ENCODE results near the gene STXBP4. TPM values are rescaled to one million over a fixed set of nuclear protein-coding genes. Genes with fewer than 3 reads are reported as not detected.

The STXBP4 gene
- total RNA-seq, 1 experiment from 2014 or later: 12.0 TPM

GRCh38 chr17:55163408-55163807 lies 194.8 kb downstream of the STXBP4 start:
- no peak for DNase-seq (ENCODE audit: low spot score)
- CTCF ChIA-PET: no interaction called here
- no peak for ATAC-seq
- H3K4me3 Mint-ChIP-seq: no peak overlapping the region
- POLR2A ChIA-PET: no interaction called here
- no peak for TF ChIP-seq HMGA2 (CRISPR knock-in tag; IDR thresholded peaks at IDR 0.05)
- no peak for TF ChIP-seq CBFB (CRISPR knock-in tag; IDR thresholded peaks at IDR 0.05; ENCODE audit: low read depth)
- no peak for TF ChIP-seq GRHL2 (CRISPR knock-in tag; IDR thresholded peaks at IDR 0.05; ENCODE audit: insufficient replicate concordance, severe bottlenecking)
- TF ChIP-seq, protein P1, sequence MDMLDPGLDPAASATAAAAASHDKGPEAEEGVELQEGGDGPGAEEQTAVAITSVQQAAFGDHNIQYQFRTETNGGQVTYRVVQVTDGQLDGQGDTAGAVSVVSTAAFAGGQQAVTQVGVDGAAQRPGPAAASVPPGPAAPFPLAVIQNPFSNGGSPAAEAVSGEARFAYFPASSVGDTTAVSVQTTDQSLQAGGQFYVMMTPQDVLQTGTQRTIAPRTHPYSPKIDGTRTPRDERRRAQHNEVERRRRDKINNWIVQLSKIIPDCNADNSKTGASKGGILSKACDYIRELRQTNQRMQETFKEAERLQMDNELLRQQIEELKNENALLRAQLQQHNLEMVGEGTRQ (CRISPR knock-in tag; IDR thresholded peaks at IDR 0.05): no peak
- TF ChIP-seq IRF2 (CRISPR knock-in tag; IDR thresholded peaks at IDR 0.05; ENCODE audit: borderline replicate concordance, low read depth): no peak
- no peak for TF ChIP-seq ZNF416 (CRISPR knock-in tag; IDR thresholded peaks at IDR 0.05)
- TF ChIP-seq ZNF671 (CRISPR knock-in tag; IDR thresholded peaks at IDR 0.05): no peak
- TF ChIP-seq GTF2I (CRISPR knock-in tag; conservative IDR thresholded peaks at IDR 0.05): no peak
- no peak for TF ChIP-seq GABPB1 (CRISPR knock-in tag; IDR thresholded peaks at IDR 0.05)
- TF ChIP-seq, protein P2, sequence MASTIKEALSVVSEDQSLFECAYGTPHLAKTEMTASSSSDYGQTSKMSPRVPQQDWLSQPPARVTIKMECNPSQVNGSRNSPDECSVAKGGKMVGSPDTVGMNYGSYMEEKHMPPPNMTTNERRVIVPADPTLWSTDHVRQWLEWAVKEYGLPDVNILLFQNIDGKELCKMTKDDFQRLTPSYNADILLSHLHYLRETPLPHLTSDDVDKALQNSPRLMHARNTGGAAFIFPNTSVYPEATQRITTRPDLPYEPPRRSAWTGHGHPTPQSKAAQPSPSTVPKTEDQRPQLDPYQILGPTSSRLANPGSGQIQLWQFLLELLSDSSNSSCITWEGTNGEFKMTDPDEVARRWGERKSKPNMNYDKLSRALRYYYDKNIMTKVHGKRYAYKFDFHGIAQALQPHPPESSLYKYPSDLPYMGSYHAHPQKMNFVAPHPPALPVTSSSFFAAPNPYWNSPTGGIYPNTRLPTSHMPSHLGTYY (CRISPR knock-in tag; IDR thresholded peaks at IDR 0.05): no peak
- TF ChIP-seq SMAD3 (CRISPR knock-in tag; IDR thresholded peaks at IDR 0.05; ENCODE audit: borderline replicate concordance): no peak
- no peak for TF ChIP-seq MYBL2 (CRISPR knock-in tag; IDR thresholded peaks at IDR 0.05)
- no peak for TF ChIP-seq SP1 (CRISPR knock-in tag; conservative IDR thresholded peaks at IDR 0.05)
- TF ChIP-seq, protein P3, sequence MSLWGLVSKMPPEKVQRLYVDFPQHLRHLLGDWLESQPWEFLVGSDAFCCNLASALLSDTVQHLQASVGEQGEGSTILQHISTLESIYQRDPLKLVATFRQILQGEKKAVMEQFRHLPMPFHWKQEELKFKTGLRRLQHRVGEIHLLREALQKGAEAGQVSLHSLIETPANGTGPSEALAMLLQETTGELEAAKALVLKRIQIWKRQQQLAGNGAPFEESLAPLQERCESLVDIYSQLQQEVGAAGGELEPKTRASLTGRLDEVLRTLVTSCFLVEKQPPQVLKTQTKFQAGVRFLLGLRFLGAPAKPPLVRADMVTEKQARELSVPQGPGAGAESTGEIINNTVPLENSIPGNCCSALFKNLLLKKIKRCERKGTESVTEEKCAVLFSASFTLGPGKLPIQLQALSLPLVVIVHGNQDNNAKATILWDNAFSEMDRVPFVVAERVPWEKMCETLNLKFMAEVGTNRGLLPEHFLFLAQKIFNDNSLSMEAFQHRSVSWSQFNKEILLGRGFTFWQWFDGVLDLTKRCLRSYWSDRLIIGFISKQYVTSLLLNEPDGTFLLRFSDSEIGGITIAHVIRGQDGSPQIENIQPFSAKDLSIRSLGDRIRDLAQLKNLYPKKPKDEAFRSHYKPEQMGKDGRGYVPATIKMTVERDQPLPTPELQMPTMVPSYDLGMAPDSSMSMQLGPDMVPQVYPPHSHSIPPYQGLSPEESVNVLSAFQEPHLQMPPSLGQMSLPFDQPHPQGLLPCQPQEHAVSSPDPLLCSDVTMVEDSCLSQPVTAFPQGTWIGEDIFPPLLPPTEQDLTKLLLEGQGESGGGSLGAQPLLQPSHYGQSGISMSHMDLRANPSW (CRISPR knock-in tag; conservative IDR thresholded peaks at IDR 0.05; ENCODE audit: low read depth): no peak
- no peak for TF ChIP-seq TEAD4 (CRISPR knock-in tag; IDR thresholded peaks at IDR 0.05)
- no peak for TF ChIP-seq TCF7 (CRISPR knock-in tag; IDR thresholded peaks at IDR 0.05; ENCODE audit: low read depth)
- TF ChIP-seq E2F1 (CRISPR knock-in tag; IDR thresholded peaks at IDR 0.05): no peak
- no peak for TF ChIP-seq ZNF232 (CRISPR knock-in tag; IDR thresholded peaks at IDR 0.05)
- TF ChIP-seq NR1H2 (CRISPR knock-in tag; IDR thresholded peaks at IDR 0.05): no peak
- 0 out of 2 replicates have a peak, but pooled peaks cover 3% of the 10 kb centered on the region for H3K4me1 Mint-ChIP-seq
- no peaks in the 10 kb centered on the region for H3K36me3 Mint-ChIP-seq
- H3K27me3 Mint-ChIP-seq (ENCODE audit: low read depth): no peaks in the 10 kb centered on the region
- no peak overlapping the region for H3K27ac Mint-ChIP-seq
- H3K9me3 Mint-ChIP-seq: no peaks in the 10 kb centered on the region

DNA sequence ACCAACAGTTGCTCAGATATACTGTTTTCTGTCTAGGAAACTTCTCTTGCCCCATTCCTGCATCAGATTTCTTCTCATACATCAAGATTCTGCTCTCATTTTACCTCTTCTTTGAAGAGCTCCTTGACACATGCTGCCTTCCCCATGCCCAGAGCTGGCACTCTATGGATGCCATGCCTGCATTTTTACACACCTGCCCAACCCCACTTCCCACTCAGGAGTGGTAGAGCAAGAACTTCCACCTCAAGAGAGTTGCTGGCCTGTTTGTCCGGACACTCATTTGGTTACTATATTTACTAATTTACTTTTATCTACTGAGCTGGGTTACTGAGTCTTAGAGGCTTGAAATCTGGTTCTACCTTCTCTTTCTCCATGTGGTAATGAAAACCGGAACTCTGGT lies 197.9 kb downstream of the STXBP4 start:
- DNase-seq (ENCODE audit: low spot score) (no peak), ATAC-seq (no peak)
- ChIA-PET CTCF (interaction anchor here (1.0 kb wide), 1 partner anchor 191 kb away, joined by 3 read pairs; no protein-coding TSS in a partner anchor), POLR2A (no interaction called here)
- Mint-ChIP-seq H3K4me3 (no peak overlapping the region), H3K4me1 (0 out of 2 replicates have a peak, but pooled peaks cover 3% of the 10 kb centered on the region), H3K9me3 (no peaks in the 10 kb centered on the region), H3K36me3 (no peaks in the 10 kb centered on the region), H3K27ac (no peak overlapping the region), H3K27me3 (ENCODE audit: low read depth) (no peaks in the 10 kb centered on the region)
- TF ChIP-seq GTF2I (CRISPR knock-in tag; conservative IDR thresholded peaks at IDR 0.05) (no peak), MYBL2 (CRISPR knock-in tag; IDR thresholded peaks at IDR 0.05) (no peak), SOX15 (CRISPR knock-in tag; IDR thresholded peaks at IDR 0.05) (no peak), PRRX2 (CRISPR knock-in tag; IDR thresholded peaks at IDR 0.05) (no peak), NR3C1 (CRISPR knock-in tag; conservative IDR thresholded peaks at IDR 0.05; ENCODE audit: low read depth) (no peak), IRF1 (CRISPR knock-in tag; IDR thresholded peaks at IDR 0.05) (no peak), EMX1 (CRISPR knock-in tag; IDR thresholded peaks at IDR 0.05) (no peak), CREM (CRISPR knock-in tag; IDR thresholded peaks at IDR 0.05) (no peak), TEAD4 (CRISPR knock-in tag; IDR thresholded peaks at IDR 0.05) (no peak), FOXP4 (CRISPR knock-in tag; IDR thresholded peaks at IDR 0.05) (no peak), HMGA2 (CRISPR knock-in tag; IDR thresholded peaks at IDR 0.05) (no peak), ZNF121 (CRISPR knock-in tag; IDR thresholded peaks at IDR 0.05) (no peak)
- TF ChIP-seq, protein P4, sequence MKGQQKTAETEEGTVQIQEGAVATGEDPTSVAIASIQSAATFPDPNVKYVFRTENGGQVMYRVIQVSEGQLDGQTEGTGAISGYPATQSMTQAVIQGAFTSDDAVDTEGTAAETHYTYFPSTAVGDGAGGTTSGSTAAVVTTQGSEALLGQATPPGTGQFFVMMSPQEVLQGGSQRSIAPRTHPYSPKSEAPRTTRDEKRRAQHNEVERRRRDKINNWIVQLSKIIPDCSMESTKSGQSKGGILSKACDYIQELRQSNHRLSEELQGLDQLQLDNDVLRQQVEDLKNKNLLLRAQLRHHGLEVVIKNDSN (CRISPR knock-in tag; IDR thresholded peaks at IDR 0.05): no peak

Measured in WTC11 (cell line).